SK-N-SH (cell line): Measurements from ENCODE around the gene RAD51. TPM values are rescaled to one million over a fixed set of nuclear protein-coding genes. Genes with fewer than 3 reads are reported as not detected.

Experiments
- CTCF ChIA-PET: fragments of 300-600, 350-600 bp; formaldehyde crosslinking; extraction: SDS; loops from one replicate; lab custom pipeline; 2021; lab: Yijun Ruan, JAX
- POLR2A ChIA-PET: fragments of 350-600 bp; sonication (Branson Sonifier 250); formaldehyde crosslinking; extraction: SDS; loops from one replicate; lab custom pipeline; 2020; ENCODE audit warnings: antibody characterized with exemption, inconsistent platforms; lab: Yijun Ruan, JAX
- DNase-seq: peaks from one replicate; pipeline ENCODE4 v3.0.0; 2012
- H2AFZ ChIP-seq: fragments of 200-600 bp; sonication (generic); 2 replicates; pipeline ENCODE4 v1.8.1; 2016; ENCODE audit warnings: antibody characterized with exemption, mild to moderate bottlenecking, low read depth
- H3F3A ChIP-seq: fragments of 200-600 bp; sonication (generic); replicated peaks from 2 replicates; pipeline ENCODE3; 2016; ENCODE audit warnings: antibody characterized with exemption, mild to moderate bottlenecking; ENCODE audit not compliant: insufficient read depth
- H3K27ac ChIP-seq, 2 experiments: fragments of 200-500 bp in 1 of 2; fragments of 200-600 bp in 1 of 2; sonication (Bioruptor generic) in 1 of 2; sonication (generic), shearing (Covaris generic) in 1 of 2; 2 replicates each; pipeline versions ENCODE4 v1.5.1 to v1.6.1; 2014 to 2016; ENCODE audit warnings: low read depth in 2 of 2, inconsistent platforms in 1 of 2, low read length in 1 of 2, mild to moderate bottlenecking in 1 of 2, mixed read lengths in 1 of 2
- H3K27me3 ChIP-seq: fragments of 200-600 bp; sonication (generic), shearing (Covaris generic); 2 replicates; pipeline ENCODE4 v1.6.1; 2016; ENCODE audit warnings: mixed run types; ENCODE audit not compliant: insufficient read depth
- H3K36me3 ChIP-seq, 2 experiments: fragments of 200-500 bp in 1 of 2; fragments of 200-600 bp in 1 of 2; sonication (Bioruptor generic) in 1 of 2; sonication (generic) in 1 of 2; replicated peaks in 1 of 2; 2 replicates each; pipeline versions ENCODE3 to v1.5.1; 2014 to 2016; ENCODE audit warnings: low read length in 1 of 2, mild to moderate bottlenecking in 1 of 2; ENCODE audit not compliant: insufficient read depth in 2 of 2, control insufficient read depth in 1 of 2
- H3K4me1 ChIP-seq, 2 experiments: fragments of 200-500 bp in 1 of 2; fragments of 200-600 bp in 1 of 2; sonication (Bioruptor generic) in 1 of 2; sonication (generic), shearing (Covaris generic) in 1 of 2; 2 replicates each; pipeline versions ENCODE4 v1.5.1 to v1.6.1; 2014 to 2016; ENCODE audit warnings: low read depth in 1 of 2, low read length in 1 of 2, mixed run types in 1 of 2; ENCODE audit not compliant: insufficient read depth in 2 of 2, control insufficient read depth in 1 of 2
- H3K4me2 ChIP-seq: fragments of 200-600 bp; sonication (generic), shearing (Covaris generic); 2 replicates; pipeline ENCODE4 v1.6.1; 2017; ENCODE audit warnings: mixed run types
- H3K4me3 ChIP-seq, 2 experiments: fragments of 200-500 bp in 1 of 2; fragments of 200-600 bp in 1 of 2; sonication (Bioruptor generic) in 1 of 2; sonication (generic), shearing (Covaris generic) in 1 of 2; 2 replicates each; pipeline versions ENCODE4 v1.5.1 to v1.8.1; 2014 to 2016; ENCODE audit warnings: low read depth in 2 of 2, inconsistent platforms in 1 of 2, low read length in 1 of 2, mild to moderate bottlenecking in 1 of 2, mixed read lengths in 1 of 2, moderate library complexity in 1 of 2
- H3K79me2 ChIP-seq: fragments of 200-600 bp; sonication (generic); 2 replicates; pipeline ENCODE4 v1.8.1; 2017; ENCODE audit warnings: mild to moderate bottlenecking; ENCODE audit not compliant: insufficient read depth
- H3K9ac ChIP-seq: fragments of 200-600 bp; sonication (generic); 2 replicates; pipeline ENCODE4 v1.6.1; 2017; ENCODE audit warnings: mixed run types
- H3K9me2 ChIP-seq: fragments of 200-600 bp; sonication (generic); 2 replicates; pipeline ENCODE4 v1.6.1; 2017; ENCODE audit warnings: mixed run types
- H3K9me3 ChIP-seq: fragments of 200-600 bp; sonication (generic); 2 replicates; pipeline ENCODE4 v1.6.1; 2017; ENCODE audit warnings: mixed run types, mild to moderate bottlenecking, moderate library complexity
- H4K20me1 ChIP-seq: fragments of 200-600 bp; sonication (generic); 2 replicates; pipeline ENCODE4 v1.6.1; 2017; ENCODE audit warnings: mild to moderate bottlenecking, mixed run types; ENCODE audit not compliant: insufficient read depth
- ELF1 ChIP-seq: IDR thresholded peaks from 2 replicates; pipeline ENCODE4 v1.4.0; 2012
- GABPA ChIP-seq: IDR thresholded peaks from 2 replicates; pipeline ENCODE4 v1.4.0; 2012; ENCODE audit warnings: low read depth, mild to moderate bottlenecking
- RCOR1 ChIP-seq: fragments of 150-350 bp; IDR thresholded peaks from 2 replicates; pipeline ENCODE4 v1.6.1; 2017; ENCODE audit warnings: antibody characterized with exemption, low read length
- RXRA ChIP-seq: IDR thresholded peaks from 2 replicates; pipeline ENCODE4 v1.4.0; 2012; ENCODE audit warnings: low read depth, mild to moderate bottlenecking, borderline replicate concordance
- SMC3 ChIP-seq: IDR thresholded peaks from 2 replicates; pipeline ENCODE4 v1.6.1; 2012; ENCODE audit warnings: low read depth, low read length, improper control_type of control experiment
- TAF1 ChIP-seq: IDR thresholded peaks from 2 replicates; pipeline ENCODE4 v1.6.1; 2012; ENCODE audit warnings: low read depth, mild to moderate bottlenecking, low read length, moderate library complexity, borderline replicate concordance
- WGBS: methylation state at CpG from one replicate; pipeline ENCODE4 v1.1.6; 2017; ENCODE audit warnings: low lambda C conversion rate; 5-methylcytosine and 5-hydroxymethylcytosine counted together
- polyA plus RNA-seq, 3 experiments: library from polyadenylated mRNA; depleted of rRNA; stranded (reverse); fragments of >200 nt; gene quantifications; 2 replicates each; pipeline ENCODE4 v1.2.3, GENCODE V29; 2012
- TF ChIP-seq, protein P1 (sequence below): fragments of 200-600 bp; sonication (generic); IDR thresholded peaks from 2 replicates; pipeline ENCODE4 v1.6.1; 2017; ENCODE audit warnings: antibody characterized with exemption, mild to moderate bottlenecking, moderate library complexity
- TF ChIP-seq, protein P2 (sequence below): fragments of 150-350 bp; IDR thresholded peaks from 2 replicates; pipeline ENCODE4 v1.6.1; 2017; ENCODE audit warnings: antibody characterized with exemption, low read length, low read depth, borderline replicate concordance
- TF ChIP-seq, protein P3 (sequence below): IDR thresholded peaks from 2 replicates; pipeline ENCODE4 v1.4.0; 2012; ENCODE audit warnings: low read depth
- TF ChIP-seq, protein P4 (sequence below): IDR thresholded peaks from 2 replicates; pipeline ENCODE4 v1.4.0; 2012; ENCODE audit warnings: low read depth, borderline replicate concordance
- TF ChIP-seq, protein P5 (sequence below): fragments of 150-350 bp; IDR thresholded peaks from 2 replicates; pipeline ENCODE4 v1.6.1; 2016; ENCODE audit warnings: mild to moderate bottlenecking, low read depth, low read length
- TF ChIP-seq, protein P6 (sequence below): IDR thresholded peaks from 2 replicates; pipeline ENCODE4 v1.4.0; 2012; ENCODE audit warnings: low read depth, borderline replicate concordance
- TF ChIP-seq, protein P7 (sequence below): IDR thresholded peaks from 2 replicates; pipeline ENCODE4 v1.6.1; 2012; ENCODE audit warnings: mild to moderate bottlenecking, low read depth, low read length, moderate library complexity

The RAD51 gene
- polyA plus RNA-seq, 1 of the 3 experiments (the other 2 are of a cell fraction) = 7.6 TPM

DNA sequence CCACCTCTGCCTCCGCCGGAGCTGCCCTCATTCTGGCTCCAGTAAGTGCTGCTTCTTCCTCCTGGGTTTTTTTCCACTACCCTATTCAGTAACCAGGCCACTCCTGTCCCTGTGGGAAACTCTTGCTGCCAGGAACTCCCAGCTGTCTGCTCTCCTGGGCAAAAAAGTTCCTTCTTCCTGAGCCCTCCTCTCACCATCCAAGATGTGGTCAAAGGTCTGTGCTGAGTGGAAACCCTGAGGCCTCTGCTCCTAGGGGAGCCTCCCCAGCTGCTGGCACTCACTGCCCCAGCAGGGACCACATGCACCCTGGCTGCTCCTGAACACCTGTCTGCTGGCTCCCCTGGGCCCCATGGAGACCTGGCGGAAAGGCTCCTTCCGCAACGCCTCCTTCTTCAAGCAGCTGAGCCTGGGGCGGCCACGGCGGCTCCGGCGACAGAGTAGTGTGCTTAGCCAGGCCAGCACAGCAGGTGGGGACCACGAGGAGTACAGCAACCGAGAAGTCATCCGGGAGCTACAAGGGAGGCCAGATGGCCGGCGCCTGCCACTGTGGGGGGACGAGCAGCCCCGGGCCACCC lies 75.3 kb downstream of the RAD51 start:
- Histone ChIP-seq H3K27me3 (no peaks in the 10 kb centered on the region), H3K4me1 (peaks cover 36 to 70% of the 10 kb centered on the region in 2 experiments; a peak in 3 of 4 replicates), H3K9me2 (no peaks in the 10 kb centered on the region), H4K20me1 (no peaks in the 10 kb centered on the region), H3K27ac (peak overlapping the region; percentile 39 to 83; a peak in 3 of 4 replicates), H3F3A (peaks cover 5% of the 10 kb centered on the region), H3K4me2 (0 out of 2 replicates have a peak overlapping the region, but pooled peaks have one; percentile 59), H3K4me3 (no peak overlapping the region), H2AFZ (no peak overlapping the region), H3K79me2 (no peaks in the 10 kb centered on the region), H3K9ac (no peak overlapping the region), H3K9me3 (no peaks in the 10 kb centered on the region), H3K36me3 (peaks cover 3 to 32% of the 10 kb centered on the region in 2 experiments)
- ChIA-PET POLR2A (interaction anchor here (1.1 to 1.8 kb wide), 3 partner anchors 13 to 25 kb away, joined by 3 to 6 read pairs (median 6); no protein-coding TSS in a partner anchor), CTCF (interaction anchor here (0.7 to 31.8 kb wide), 6 partner anchors 9 to 122 kb away, joined by 3 to 555 read pairs (median 4); partner anchors contain the start of gene RMDN3)
- 88% methylated on average over 6 of the region's 17 CpGs for WGBS
- TF ChIP-seq, protein P1, sequence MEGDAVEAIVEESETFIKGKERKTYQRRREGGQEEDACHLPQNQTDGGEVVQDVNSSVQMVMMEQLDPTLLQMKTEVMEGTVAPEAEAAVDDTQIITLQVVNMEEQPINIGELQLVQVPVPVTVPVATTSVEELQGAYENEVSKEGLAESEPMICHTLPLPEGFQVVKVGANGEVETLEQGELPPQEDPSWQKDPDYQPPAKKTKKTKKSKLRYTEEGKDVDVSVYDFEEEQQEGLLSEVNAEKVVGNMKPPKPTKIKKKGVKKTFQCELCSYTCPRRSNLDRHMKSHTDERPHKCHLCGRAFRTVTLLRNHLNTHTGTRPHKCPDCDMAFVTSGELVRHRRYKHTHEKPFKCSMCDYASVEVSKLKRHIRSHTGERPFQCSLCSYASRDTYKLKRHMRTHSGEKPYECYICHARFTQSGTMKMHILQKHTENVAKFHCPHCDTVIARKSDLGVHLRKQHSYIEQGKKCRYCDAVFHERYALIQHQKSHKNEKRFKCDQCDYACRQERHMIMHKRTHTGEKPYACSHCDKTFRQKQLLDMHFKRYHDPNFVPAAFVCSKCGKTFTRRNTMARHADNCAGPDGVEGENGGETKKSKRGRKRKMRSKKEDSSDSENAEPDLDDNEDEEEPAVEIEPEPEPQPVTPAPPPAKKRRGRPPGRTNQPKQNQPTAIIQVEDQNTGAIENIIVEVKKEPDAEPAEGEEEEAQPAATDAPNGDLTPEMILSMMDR = no peak
- no peak for TF ChIP-seq TAF1
- TF ChIP-seq, protein P2, sequence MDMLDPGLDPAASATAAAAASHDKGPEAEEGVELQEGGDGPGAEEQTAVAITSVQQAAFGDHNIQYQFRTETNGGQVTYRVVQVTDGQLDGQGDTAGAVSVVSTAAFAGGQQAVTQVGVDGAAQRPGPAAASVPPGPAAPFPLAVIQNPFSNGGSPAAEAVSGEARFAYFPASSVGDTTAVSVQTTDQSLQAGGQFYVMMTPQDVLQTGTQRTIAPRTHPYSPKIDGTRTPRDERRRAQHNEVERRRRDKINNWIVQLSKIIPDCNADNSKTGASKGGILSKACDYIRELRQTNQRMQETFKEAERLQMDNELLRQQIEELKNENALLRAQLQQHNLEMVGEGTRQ = no peak
- TF ChIP-seq, protein P3, sequence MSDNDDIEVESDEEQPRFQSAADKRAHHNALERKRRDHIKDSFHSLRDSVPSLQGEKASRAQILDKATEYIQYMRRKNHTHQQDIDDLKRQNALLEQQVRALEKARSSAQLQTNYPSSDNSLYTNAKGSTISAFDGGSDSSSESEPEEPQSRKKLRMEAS = no peak
- DNase-seq = peak; percentile 32

DNA sequence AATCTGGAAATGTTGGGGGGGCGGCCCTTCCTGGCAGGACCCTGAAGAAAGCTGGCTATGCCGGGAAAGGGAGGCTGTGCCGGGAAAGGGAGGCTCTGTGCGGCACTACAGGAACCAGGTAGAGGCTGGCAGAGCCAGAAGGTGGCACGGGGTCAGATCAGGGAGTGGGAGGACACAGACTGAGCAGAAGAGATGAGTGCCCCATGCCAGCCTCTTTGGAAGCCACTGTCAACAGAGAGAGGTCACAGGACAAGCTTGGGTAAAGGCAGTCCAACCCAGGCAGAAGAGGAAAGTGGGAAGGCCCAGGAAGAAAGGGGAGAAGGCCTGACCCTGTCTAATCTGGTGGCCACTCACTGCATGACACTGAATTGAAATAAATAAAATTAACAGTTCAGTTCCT lies 76.3 kb downstream of the RAD51 start:
- H3K9me3 ChIP-seq = no peaks in the 10 kb centered on the region
- H3F3A ChIP-seq = peaks cover 2% of the 10 kb centered on the region
- H4K20me1 ChIP-seq = no peaks in the 10 kb centered on the region
- H3K9me2 ChIP-seq = no peaks in the 10 kb centered on the region
- ChIA-PET CTCF (interaction anchor here (0.7 to 31.8 kb wide), 7 partner anchors 10 to 152 kb away, joined by 3 to 555 read pairs (median 4); partner anchors contain the start of gene RMDN3), POLR2A (interaction anchor here (0.8 to 1.8 kb wide), 2 partner anchors 15 to 25 kb away, joined by 4 to 6 read pairs; no protein-coding TSS in a partner anchor)
- no peak overlapping the region for H2AFZ ChIP-seq
- no peaks in the 10 kb centered on the region for H3K27me3 ChIP-seq
- no peak overlapping the region for H3K4me3 ChIP-seq
- H3K79me2 ChIP-seq = no peaks in the 10 kb centered on the region
- H3K36me3 ChIP-seq = peaks cover 3 to 42% of the 10 kb centered on the region in 2 experiments
- peaks cover 28 to 59% of the 10 kb centered on the region in 2 experiments; a peak in 3 of 4 replicates for H3K4me1 ChIP-seq
- no peak for DNase-seq
- WGBS = 96% methylated on average over 5 of the region's 5 CpGs
- no peak overlapping the region for H3K4me2 ChIP-seq
- no peak overlapping the region for H3K9ac ChIP-seq
- peak overlapping the region in 1 of 2 experiments; percentile 83; a peak in 2 of 4 replicates for H3K27ac ChIP-seq
- TF ChIP-seq GABPA (no peak), RXRA (no peak), ELF1 (no peak), SMC3 (no peak), RCOR1 (no peak), TAF1 (no peak)
- TF ChIP-seq, protein P4, sequence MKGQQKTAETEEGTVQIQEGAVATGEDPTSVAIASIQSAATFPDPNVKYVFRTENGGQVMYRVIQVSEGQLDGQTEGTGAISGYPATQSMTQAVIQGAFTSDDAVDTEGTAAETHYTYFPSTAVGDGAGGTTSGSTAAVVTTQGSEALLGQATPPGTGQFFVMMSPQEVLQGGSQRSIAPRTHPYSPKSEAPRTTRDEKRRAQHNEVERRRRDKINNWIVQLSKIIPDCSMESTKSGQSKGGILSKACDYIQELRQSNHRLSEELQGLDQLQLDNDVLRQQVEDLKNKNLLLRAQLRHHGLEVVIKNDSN = no peak
- TF ChIP-seq, protein P5, sequence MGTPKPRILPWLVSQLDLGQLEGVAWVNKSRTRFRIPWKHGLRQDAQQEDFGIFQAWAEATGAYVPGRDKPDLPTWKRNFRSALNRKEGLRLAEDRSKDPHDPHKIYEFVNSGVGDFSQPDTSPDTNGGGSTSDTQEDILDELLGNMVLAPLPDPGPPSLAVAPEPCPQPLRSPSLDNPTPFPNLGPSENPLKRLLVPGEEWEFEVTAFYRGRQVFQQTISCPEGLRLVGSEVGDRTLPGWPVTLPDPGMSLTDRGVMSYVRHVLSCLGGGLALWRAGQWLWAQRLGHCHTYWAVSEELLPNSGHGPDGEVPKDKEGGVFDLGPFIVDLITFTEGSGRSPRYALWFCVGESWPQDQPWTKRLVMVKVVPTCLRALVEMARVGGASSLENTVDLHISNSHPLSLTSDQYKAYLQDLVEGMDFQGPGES = no peak
- TF ChIP-seq, protein P6, sequence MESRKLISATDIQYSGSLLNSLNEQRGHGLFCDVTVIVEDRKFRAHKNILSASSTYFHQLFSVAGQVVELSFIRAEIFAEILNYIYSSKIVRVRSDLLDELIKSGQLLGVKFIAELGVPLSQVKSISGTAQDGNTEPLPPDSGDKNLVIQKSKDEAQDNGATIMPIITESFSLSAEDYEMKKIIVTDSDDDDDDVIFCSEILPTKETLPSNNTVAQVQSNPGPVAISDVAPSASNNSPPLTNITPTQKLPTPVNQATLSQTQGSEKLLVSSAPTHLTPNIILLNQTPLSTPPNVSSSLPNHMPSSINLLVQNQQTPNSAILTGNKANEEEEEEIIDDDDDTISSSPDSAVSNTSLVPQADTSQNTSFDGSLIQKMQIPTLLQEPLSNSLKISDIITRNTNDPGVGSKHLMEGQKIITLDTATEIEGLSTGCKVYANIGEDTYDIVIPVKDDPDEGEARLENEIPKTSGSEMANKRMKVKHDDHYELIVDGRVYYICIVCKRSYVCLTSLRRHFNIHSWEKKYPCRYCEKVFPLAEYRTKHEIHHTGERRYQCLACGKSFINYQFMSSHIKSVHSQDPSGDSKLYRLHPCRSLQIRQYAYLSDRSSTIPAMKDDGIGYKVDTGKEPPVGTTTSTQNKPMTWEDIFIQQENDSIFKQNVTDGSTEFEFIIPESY = no peak
- TF ChIP-seq, protein P7, sequence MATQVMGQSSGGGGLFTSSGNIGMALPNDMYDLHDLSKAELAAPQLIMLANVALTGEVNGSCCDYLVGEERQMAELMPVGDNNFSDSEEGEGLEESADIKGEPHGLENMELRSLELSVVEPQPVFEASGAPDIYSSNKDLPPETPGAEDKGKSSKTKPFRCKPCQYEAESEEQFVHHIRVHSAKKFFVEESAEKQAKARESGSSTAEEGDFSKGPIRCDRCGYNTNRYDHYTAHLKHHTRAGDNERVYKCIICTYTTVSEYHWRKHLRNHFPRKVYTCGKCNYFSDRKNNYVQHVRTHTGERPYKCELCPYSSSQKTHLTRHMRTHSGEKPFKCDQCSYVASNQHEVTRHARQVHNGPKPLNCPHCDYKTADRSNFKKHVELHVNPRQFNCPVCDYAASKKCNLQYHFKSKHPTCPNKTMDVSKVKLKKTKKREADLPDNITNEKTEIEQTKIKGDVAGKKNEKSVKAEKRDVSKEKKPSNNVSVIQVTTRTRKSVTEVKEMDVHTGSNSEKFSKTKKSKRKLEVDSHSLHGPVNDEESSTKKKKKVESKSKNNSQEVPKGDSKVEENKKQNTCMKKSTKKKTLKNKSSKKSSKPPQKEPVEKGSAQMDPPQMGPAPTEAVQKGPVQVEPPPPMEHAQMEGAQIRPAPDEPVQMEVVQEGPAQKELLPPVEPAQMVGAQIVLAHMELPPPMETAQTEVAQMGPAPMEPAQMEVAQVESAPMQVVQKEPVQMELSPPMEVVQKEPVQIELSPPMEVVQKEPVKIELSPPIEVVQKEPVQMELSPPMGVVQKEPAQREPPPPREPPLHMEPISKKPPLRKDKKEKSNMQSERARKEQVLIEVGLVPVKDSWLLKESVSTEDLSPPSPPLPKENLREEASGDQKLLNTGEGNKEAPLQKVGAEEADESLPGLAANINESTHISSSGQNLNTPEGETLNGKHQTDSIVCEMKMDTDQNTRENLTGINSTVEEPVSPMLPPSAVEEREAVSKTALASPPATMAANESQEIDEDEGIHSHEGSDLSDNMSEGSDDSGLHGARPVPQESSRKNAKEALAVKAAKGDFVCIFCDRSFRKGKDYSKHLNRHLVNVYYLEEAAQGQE = no peak
